Stimulated activated naive CD4-positive, alpha-beta T cell treated with Interleukin-2 at 50 U/mL for 16 hours (primary cell): ENCODE results near the gene DMRTC2.
A peak's percentile ranks its signal among the peaks of the same experiment; 100 is the strongest.

Experiments
- DNase-seq: peaks from one replicate; lab custom pipeline; 2025; lab: John Stamatoyannopoulos, UW

The DMRTC2 gene

GRCh38 chr19:41845001-41845050, at the start of gene DMRTC2:
Gene DMRTC2, plus strand, starts transcription at chr19:41845042. Its CDS starts 2,387 bp downstream, at chr19:41847429.
- DNase-seq: no peak

GRCh38 chr19:41796362-41796761, 48.5 kb upstream of the DMRTC2 start, which contains the start of gene CEACAM3:
Gene CEACAM3, plus strand, starts transcription at chr19:41796587. Its CDS starts 91 bp downstream, at chr19:41796678.
- DNase-seq: no peak

DNA sequence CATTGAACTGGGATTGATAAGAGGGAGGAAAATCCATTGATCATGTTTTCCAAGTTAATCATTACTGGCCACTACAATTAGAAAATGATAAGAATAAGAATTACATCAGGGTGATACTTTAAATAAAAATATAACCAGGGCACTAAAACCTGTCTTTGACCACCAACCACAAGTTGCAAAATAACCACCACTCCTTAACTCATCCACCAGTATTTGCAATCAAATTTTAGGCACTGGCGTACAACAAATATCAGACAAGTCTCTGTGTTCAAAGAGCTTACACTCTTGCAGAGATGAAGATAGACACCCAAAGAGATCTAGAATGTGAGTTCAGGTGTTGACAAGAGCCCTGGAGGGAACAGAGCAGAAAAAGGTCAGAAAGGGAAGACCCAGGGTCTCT, 47.9 kb upstream of the DMRTC2 start:
- DNase-seq: no peak

GRCh38 chr19:41799444-41800000, 45.3 kb upstream of the DMRTC2 start:
- DNase-seq: no peak

GRCh38 chr19:41801031-41801430, 43.8 kb upstream of the DMRTC2 start:
- no peak for DNase-seq

DNA sequence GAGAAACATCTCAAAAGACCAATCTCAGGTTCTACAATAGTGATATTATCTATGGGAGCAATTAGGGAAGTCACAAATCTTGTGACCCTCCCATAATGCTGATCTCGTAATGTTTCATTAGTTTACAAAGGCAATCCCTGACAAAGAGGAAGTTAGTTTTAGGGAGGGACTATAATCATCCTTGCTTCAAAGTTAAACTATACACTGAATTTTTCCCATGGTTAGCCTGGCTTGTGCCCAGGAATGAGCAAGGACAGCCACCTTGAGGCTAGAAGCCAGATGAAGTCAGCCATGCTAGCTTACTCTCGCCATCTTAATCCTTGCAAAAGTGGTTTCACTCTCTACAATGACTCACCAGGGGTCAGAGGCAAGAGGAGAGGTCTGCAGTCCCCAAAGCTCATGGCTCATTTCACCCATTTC, 43.0 kb upstream of the DMRTC2 start:
- DNase-seq: no peak

DNA sequence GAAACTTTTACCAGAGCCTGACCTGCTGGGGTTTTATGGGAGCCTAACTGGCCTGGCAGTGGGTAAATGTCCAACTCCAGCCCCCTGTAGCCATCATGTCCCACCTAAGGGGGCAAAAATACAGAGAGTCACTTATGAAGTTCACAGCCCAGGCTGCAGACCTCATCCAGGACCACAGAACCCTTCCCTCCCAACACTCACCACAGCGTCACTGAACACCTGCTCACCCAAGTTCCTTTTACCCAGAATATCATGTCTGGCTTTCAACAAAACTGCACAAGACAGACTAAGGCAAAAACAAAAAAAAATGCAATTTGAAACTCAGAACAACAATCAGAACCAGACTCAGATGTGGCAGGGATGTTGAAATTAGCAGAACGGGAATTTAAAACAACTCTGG, 42.1 kb upstream of the DMRTC2 start:
- no peak for DNase-seq

DNA sequence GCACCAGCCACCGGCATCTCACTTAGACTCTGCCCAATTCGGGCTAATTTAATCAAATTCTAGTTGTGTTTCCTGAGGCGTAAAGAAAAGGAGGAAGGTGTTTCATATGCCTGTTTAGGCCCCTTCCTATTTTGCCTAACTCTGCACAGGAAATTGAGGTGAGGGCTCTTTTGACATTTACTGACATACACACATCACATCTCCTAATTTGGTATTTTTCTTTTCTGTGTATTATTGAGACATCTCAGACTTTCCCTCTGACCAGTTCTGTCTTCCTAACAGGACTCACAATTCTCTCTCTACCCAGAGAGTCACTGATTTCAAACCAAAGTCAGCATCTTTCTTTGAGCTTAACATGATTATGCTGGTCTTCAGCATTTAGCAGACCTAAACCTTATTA, 40.5 kb upstream of the DMRTC2 start:
- DNase-seq: no peak

GRCh38 chr19:41807176-41807575, 37.7 kb upstream of the DMRTC2 start:
- DNase-seq: no peak

- no peak for DNase-seq
These were observed 35.9 kb upstream of the DMRTC2 start for GRCh38 chr19:41808663-41809566.

DNA sequence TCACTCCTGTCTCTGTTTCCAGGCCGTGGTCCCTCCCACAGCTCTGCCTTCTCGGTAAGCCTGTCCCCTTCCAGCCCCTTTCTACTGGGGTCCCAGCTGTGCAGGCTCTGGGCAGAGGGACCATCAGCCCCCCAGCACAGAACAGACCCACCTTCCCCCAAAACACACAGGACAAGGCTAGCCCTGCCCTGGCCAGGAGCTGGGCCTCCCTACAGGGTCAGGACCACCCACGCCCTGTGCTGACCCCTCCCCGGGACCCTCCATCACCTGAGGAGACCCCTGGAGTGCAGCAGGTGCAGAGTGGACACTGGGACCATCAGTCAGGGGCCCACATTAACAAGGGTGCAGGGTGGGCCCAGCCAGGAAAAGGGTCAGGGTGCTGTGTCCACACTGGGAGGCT, 34.5 kb upstream of the DMRTC2 start:
- DNase-seq: no peak

GRCh38 chr19:41811036-41811435, 33.8 kb upstream of the DMRTC2 start:
- DNase-seq: no peak

DNA sequence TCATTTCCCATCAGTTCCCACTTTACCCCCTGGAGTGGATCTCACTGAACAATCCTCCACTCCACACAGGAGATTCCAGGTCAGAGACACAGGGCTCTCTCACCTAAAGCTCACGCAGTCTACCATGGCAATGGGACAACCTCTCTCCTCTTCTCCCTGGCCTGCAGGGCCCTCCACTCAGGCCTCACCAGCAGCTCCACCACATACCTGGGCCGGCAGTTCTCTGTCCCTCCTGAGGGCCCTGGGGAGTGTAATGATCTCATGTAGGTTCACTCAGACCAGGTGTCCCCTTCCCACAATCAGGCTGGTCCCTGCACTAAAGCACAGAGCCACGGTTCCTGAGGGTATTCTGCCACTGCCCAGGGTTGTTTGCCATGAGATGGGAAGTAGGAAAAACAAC, 32.9 kb upstream of the DMRTC2 start:
- DNase-seq: no peak

DNA sequence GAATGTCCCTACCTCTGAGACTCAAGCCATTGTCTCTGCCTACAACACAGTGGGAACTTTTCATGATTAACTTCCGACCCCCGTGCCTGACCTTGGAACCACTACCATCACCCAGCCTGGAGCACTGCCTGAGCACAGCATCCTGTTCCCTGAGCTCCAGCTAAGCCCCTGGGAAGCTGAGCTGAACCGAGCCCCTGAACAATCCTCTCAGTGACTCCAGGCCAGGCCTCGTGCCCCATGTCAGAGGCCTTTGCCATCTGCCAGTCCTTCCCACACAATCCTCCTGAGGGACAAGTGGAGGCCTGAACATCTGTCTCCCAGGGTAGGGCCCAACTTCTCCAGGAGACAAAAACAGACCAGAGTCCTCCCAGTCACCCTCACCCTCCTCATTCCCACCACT, 30.9 kb upstream of the DMRTC2 start:
- DNase-seq: no peak

DNA sequence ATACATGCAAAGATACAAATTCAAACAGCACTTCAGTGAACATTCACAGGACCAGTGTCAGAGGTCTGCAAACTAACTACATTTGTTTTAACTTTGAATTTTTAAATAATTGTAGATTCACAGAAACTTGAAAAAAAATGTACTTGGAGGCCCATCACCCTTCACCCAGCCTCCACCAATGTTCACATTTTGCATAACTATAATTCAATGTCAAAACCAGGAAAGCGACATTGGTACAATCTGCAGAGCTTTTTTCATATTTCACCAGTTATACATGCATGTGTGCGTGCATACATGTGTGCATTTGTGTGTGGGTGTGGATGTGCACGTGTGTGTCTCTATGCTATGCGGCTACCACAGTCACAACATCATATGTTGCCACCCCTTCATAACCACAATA, 29.5 kb upstream of the DMRTC2 start:
- DNase-seq: no peak

GRCh38 chr19:41816761-41817160, 28.1 kb upstream of the DMRTC2 start:
- DNase-seq: no peak

GRCh38 chr19:41821003-41821735, 23.7 kb upstream of the DMRTC2 start:
- peak; percentile 6 for DNase-seq

DNA sequence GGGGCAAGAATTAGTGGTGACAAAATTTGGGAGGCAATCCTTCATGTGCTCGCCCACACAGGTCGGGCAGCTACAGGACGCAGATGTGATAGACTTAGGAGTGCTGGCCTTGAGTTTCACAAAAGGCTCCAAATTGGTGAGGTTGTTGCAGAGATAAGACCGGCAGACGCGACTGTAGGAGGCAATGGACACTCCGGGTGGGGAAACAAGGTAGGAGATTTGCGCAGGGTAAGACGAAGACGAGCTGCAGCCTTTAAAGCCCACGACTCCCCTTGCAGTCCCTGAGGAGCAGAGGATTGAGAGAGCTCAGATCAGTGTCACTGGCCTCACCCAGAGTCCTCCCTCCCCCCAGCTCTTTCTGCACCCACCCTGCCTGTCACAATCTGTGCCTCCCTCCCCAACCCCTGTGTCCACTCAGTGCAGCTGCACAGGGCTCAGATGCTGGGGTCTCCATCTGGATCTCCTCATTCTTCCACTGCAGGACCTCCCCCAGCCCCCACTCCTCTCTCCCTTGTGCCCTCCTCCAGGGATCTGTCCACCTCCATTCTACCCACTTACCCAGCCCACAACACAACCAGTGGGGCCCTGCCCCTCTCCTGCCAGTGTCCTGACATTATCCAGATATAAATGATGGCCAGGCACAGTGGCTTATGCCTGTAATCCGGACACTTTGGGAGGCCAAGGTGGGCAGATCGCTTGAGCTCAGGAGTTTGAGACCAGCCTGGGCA, 6.7 kb upstream of the DMRTC2 start:
- DNase-seq: no peak

GRCh38 chr19:41839211-41839610, 5.6 kb upstream of the DMRTC2 start:
- DNase-seq: no peak

DNA sequence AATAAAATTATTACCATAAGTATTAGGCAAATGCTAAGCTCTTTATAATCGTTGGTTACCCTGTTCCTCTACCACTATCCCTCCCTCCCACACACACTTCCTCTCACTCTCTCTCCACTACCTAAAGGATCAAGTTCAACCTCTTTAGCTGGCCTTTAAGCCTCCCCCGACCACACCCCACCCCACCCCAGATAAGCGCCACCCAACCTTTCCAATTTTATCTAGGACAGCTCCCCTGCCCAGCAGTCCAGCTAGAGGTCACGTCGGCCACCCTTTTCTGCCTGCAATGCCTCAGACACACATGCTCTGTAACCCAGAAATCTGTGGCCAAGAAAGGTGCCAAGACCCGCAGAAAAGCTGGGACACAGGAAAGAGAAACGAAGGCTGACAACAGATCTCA, 1.5 kb upstream of the DMRTC2 start:
- DNase-seq: no peak

DNA sequence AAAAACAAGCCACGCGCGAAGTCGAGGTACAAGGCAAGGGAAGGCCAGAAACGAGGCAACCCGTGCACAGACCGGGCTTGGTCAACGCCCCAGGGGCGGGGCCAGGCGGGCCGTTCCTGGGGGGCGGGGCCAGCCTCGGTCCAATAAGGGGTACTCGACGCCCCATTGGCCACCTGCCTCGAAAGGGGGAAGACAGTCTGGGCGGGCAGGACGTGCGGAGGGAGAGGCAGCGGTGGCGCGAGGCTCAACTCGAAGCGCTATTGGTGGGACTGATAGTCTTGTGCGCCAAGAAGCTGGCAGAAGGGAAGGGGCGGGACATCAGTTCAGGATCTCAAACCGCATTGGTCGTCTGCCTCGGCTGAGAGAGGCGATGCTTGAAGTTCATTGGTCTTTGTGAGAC, 241 bp upstream of the DMRTC2 start, which contains the start of gene LYPD4:
LYPD4 (minus strand) TSS at position 83 of the 400 bp plus-strand sequence. CDS start 5,398 bp downstream, outside the sequence.
- DNase-seq: no peak

- no peak for DNase-seq
These were observed 279 bp downstream of the DMRTC2 start for GRCh38 chr19:41845051-41845590.
